ENCODE data around the gene CNBP. TPM values are rescaled to one million over a fixed set of nuclear protein-coding genes. Genes with fewer than 3 reads are reported as not detected.
"Not testable (repeated sequence)": the region's sequence is repeated elsewhere in the genome, so short reads cannot be mapped to it uniquely, and the experiment has no call there.

The CNBP gene
- polyA plus RNA-seq, 1 experiment: 268 TPM

- ChIA-PET CTCF (no interaction called here), POLR2A (no interaction called here)
- DNase-seq (ENCODE audit: low read depth): no peak
These were observed 13.6 kb upstream of the CNBP start for GRCh38 chr3:129197321-129197720.

GRCh38 chr3:129196601-129197000, 12.9 kb upstream of the CNBP start:
- DNase-seq (ENCODE audit: low read depth): no peak
- POLR2A ChIA-PET: interaction anchor here (0.8 kb wide), 1 partner anchor 28 kb away, joined by 4 read pairs; no protein-coding TSS in a partner anchor
- Histone ChIP-seq H3K4me3 (ENCODE audit: low read depth, low read length) (no peak overlapping the region), H3K36me3 (ENCODE audit: control insufficient read depth, insufficient read depth, low read length) (no peaks in the 10 kb centered on the region), H3K27me3 (ENCODE audit: control insufficient read depth, insufficient read depth, low read length) (no peaks in the 10 kb centered on the region)
- no peak for TF ChIP-seq CTCF (IDR thresholded peaks at IDR 0.05; ENCODE audit: insufficient read depth, low read depth, low read length)
- CTCF ChIA-PET: interaction anchor here (1.0 to 1.5 kb wide), 4 partner anchors 16 to 49 kb away, joined by 3 to 8 read pairs (median 4); no protein-coding TSS in a partner anchor

More at GRCh38 chr3:129197321-129197720, 13.6 kb upstream of the CNBP start:
- H3K27me3 ChIP-seq (ENCODE audit: control insufficient read depth, insufficient read depth, low read length): no peaks in the 10 kb centered on the region
- TF ChIP-seq CTCF (IDR thresholded peaks at IDR 0.05; ENCODE audit: insufficient read depth, low read depth, low read length): no peak
- H3K36me3 ChIP-seq (ENCODE audit: control insufficient read depth, insufficient read depth, low read length): no peaks in the 10 kb centered on the region
- H3K4me3 ChIP-seq (ENCODE audit: low read depth, low read length): no peak overlapping the region

GRCh38 chr3:129195731-129196256, 12.1 kb upstream of the CNBP start:
- no peaks in the 10 kb centered on the region for H3K27me3 ChIP-seq (ENCODE audit: control insufficient read depth, insufficient read depth, low read length)
- peak; percentile 90 for DNase-seq (ENCODE audit: low read depth)
- peak overlapping the region; percentile 1; the same call in 1 of the 2 replicates for H3K4me3 ChIP-seq (ENCODE audit: low read depth, low read length)
- CTCF ChIA-PET: interaction anchor here (0.7 to 1.5 kb wide), 7 partner anchors 9 to 225 kb away, joined by 3 to 8 read pairs (median 4); no protein-coding TSS in a partner anchor
- POLR2A ChIA-PET: interaction anchor here (0.5 to 1.4 kb wide), 4 partner anchors 10 to 97 kb away, joined by 3 to 5 read pairs (median 4); partner anchors contain the start of gene CNBP
- TF ChIP-seq CTCF (IDR thresholded peaks at IDR 0.05; ENCODE audit: insufficient read depth, low read depth, low read length): no peak
- no peaks in the 10 kb centered on the region for H3K36me3 ChIP-seq (ENCODE audit: control insufficient read depth, insufficient read depth, low read length)

GRCh38 chr3:129189793-129190192, 6.1 kb upstream of the CNBP start:
- H3K36me3 ChIP-seq (ENCODE audit: control insufficient read depth, insufficient read depth, low read length); H3K4me3 ChIP-seq (ENCODE audit: low read depth, low read length); CTCF ChIA-PET; DNase-seq (ENCODE audit: low read depth); H3K27me3 ChIP-seq (ENCODE audit: control insufficient read depth, insufficient read depth, low read length); POLR2A ChIA-PET: not testable (repeated sequence)

- no peak for TF ChIP-seq CTCF (IDR thresholded peaks at IDR 0.05; ENCODE audit: insufficient read depth, low read depth, low read length)
- ChIA-PET CTCF (interaction anchor here (1.0 to 3.8 kb wide), 2 partner anchors 9 to 57 kb away, joined by 3 to 19 read pairs; no protein-coding TSS in a partner anchor), POLR2A (interaction anchor here (0.6 kb wide), 1 partner anchor 66 kb away, joined by 5 read pairs; the partner anchor contains the start of gene RAB43)
These were observed 4.2 kb upstream of the CNBP start for GRCh38 chr3:129187857-129188256.

More at GRCh38 chr3:129187857-129188256, 4.2 kb upstream of the CNBP start:
- Histone ChIP-seq H3K4me3 (ENCODE audit: low read depth, low read length) (no peak overlapping the region), H3K27me3 (ENCODE audit: control insufficient read depth, insufficient read depth, low read length) (no peaks in the 10 kb centered on the region), H3K36me3 (ENCODE audit: control insufficient read depth, insufficient read depth, low read length) (no peaks in the 10 kb centered on the region)
- DNase-seq (ENCODE audit: low read depth): no peak

All from BJ (cell line).